Measurements from ENCODE around the gene VPS4B.

DNA sequence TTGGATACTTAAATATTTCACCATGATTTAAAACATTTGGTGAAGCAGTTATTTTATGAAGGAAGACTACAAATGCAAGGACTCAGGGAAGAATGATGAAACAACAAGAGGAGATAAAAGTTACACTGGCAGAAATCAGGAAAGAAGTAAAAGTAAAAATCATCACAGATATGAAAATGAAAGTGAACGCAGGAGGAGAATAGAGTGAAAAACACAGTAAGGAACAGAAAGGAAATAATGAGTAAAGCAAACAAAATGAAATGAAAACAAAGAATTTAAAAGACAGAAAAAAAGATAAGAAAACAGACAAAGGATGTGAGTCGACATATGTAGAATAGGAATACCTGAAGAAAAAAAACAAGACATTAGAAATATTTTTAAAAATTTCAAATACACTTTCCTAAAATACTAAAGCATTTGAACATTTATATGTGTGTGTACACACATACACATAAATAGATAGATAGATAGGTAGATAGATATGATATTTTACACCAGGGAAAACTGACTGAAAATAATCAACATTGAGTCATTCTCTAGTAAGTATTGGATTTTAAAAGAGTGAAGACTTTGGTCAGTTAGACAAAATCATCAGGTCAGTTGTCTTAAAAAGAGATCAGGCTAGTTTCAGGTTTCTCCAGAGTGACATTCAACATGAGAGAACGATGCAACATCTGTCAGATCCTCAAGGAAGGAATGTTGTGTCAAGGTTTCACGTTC lies 43.2 kb downstream of the VPS4B start:
- TF ChIP-seq, protein P1, sequence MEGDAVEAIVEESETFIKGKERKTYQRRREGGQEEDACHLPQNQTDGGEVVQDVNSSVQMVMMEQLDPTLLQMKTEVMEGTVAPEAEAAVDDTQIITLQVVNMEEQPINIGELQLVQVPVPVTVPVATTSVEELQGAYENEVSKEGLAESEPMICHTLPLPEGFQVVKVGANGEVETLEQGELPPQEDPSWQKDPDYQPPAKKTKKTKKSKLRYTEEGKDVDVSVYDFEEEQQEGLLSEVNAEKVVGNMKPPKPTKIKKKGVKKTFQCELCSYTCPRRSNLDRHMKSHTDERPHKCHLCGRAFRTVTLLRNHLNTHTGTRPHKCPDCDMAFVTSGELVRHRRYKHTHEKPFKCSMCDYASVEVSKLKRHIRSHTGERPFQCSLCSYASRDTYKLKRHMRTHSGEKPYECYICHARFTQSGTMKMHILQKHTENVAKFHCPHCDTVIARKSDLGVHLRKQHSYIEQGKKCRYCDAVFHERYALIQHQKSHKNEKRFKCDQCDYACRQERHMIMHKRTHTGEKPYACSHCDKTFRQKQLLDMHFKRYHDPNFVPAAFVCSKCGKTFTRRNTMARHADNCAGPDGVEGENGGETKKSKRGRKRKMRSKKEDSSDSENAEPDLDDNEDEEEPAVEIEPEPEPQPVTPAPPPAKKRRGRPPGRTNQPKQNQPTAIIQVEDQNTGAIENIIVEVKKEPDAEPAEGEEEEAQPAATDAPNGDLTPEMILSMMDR (IDR thresholded peaks at IDR 0.05): no peak
- no peak for TF ChIP-seq POLR2A (IDR thresholded peaks at IDR 0.05)
- TF ChIP-seq POLR2AphosphoS5 (IDR thresholded peaks at IDR 0.05): no peak
- no peak for TF ChIP-seq EP300 (IDR thresholded peaks at IDR 0.05)
